Measurements from ENCODE around the gene SMYD3. TPM values are rescaled to one million over a fixed set of nuclear protein-coding genes. Genes with fewer than 3 reads are reported as not detected.

The SMYD3 gene
- total RNA-seq, 1 experiment from 2014 or later, result 29.6 TPM

DNA sequence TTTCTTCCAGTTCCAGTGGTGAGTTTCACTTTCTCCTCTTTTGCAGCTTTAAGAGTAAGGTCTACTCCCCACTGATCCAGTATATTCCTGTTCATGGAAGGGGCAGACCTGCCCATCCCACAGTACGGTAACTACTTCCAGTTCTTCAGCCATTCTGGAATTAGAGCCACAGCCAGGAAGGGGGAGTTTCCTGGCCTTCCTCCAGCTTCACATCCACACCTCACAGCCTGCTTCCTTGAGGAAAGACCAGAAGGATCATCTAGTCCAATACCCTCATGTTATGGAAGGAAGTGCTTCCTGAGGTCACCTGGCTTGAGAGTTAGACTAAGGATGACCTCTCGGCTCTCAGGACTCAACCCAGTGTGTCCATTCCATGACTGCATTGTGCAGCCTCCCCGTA, 754.5 kb downstream of the SMYD3 start:
- no peaks in the 10 kb centered on the region for H4K20me1 ChIP-seq (ENCODE audit: insufficient read depth)
- no peaks in the 10 kb centered on the region for H3K4me1 ChIP-seq (replicated peaks; ENCODE audit: insufficient read depth)
- H2AFZ ChIP-seq, result no peak overlapping the region
- H3K4me3 ChIP-seq, result no peak overlapping the region
- intact Hi-C loops (cut with micrococcal nuclease; ENCODE audit: unreplicated experiment), result no loop called here
- CTCF ChIA-PET, result no interaction called here
- POLR2A ChIA-PET (ENCODE audit: unreplicated experiment), result no interaction called here
- no peak for TF ChIP-seq EZH2 (IDR thresholded peaks at IDR 0.05; ENCODE audit: low read depth)
- TF ChIP-seq, protein P1, sequence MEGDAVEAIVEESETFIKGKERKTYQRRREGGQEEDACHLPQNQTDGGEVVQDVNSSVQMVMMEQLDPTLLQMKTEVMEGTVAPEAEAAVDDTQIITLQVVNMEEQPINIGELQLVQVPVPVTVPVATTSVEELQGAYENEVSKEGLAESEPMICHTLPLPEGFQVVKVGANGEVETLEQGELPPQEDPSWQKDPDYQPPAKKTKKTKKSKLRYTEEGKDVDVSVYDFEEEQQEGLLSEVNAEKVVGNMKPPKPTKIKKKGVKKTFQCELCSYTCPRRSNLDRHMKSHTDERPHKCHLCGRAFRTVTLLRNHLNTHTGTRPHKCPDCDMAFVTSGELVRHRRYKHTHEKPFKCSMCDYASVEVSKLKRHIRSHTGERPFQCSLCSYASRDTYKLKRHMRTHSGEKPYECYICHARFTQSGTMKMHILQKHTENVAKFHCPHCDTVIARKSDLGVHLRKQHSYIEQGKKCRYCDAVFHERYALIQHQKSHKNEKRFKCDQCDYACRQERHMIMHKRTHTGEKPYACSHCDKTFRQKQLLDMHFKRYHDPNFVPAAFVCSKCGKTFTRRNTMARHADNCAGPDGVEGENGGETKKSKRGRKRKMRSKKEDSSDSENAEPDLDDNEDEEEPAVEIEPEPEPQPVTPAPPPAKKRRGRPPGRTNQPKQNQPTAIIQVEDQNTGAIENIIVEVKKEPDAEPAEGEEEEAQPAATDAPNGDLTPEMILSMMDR (conservative IDR thresholded peaks at IDR 0.05), result no peak
- H3K27me3 ChIP-seq (ENCODE audit: insufficient read depth, low read depth), result no peaks in the 10 kb centered on the region
- H3K9me3 ChIP-seq (ENCODE audit: insufficient read depth, low read depth), result no peaks in the 10 kb centered on the region
- no peaks in the 10 kb centered on the region for H3K79me2 ChIP-seq (ENCODE audit: low read depth)
- no peak overlapping the region for H3K27ac ChIP-seq
- no peaks in the 10 kb centered on the region; the same call in 1 of the 2 replicates for H3K9me2 ChIP-seq (ENCODE audit: insufficient read depth)
- DNase-seq, result no peak
- BruUV-seq (replicated peaks), result no TSS peak
- H3K36me3 ChIP-seq (ENCODE audit: low read depth), result no peaks in the 10 kb centered on the region
- H3F3A ChIP-seq (ENCODE audit: insufficient read depth, low read depth), result no peaks in the 10 kb centered on the region
- no peak overlapping the region for H3K4me2 ChIP-seq

DNA sequence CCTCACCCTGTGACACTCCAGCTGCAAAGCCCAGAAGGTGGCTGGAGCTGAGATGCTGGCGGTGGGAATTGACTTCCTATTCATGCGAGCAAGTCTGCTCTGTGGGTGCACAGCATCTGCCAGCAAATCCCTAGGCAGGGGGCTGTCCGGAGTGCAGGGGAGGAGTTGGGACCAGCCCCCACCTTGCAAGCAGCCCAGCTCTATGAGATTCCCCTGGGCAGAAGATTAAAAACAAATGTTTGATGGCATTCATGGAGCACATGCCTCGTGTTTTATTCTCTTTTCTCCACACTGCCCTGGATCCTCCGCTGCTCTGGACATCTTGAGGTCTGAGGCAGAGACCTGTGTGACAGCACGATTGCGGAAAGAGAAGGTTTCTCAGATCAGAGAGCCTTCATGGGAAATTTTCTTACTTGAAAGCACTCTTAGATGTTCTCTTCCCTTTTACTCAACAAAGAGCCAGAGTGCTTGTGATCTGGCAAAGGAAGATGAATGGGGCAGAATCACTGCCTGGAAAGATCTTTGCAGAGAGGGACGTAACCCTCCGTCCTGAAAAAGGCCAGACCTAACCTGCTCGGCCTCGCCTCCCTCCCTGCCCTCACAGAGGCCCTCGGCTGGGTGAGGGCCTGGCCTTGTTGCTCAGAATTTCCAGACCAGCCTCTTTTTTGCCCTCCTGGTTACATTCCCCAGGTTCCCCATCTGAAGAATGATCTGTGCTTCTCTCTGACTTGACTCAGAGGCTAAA, 755.2 kb downstream of the SMYD3 start:
- no peak for DNase-seq
- no peaks in the 10 kb centered on the region for H3K9me3 ChIP-seq (ENCODE audit: insufficient read depth, low read depth)
- H3K4me2 ChIP-seq, result no peak overlapping the region
- H2AFZ ChIP-seq, result no peak overlapping the region
- no peaks in the 10 kb centered on the region for H3F3A ChIP-seq (ENCODE audit: insufficient read depth, low read depth)
- H4K20me1 ChIP-seq (ENCODE audit: insufficient read depth), result no peaks in the 10 kb centered on the region
- TF ChIP-seq, protein P1 (conservative IDR thresholded peaks at IDR 0.05), result no peak
- no peak for TF ChIP-seq EZH2 (IDR thresholded peaks at IDR 0.05; ENCODE audit: low read depth)
- CTCF ChIA-PET, result no interaction called here
- H3K9me2 ChIP-seq (ENCODE audit: insufficient read depth), result no peaks in the 10 kb centered on the region; the same call in 1 of the 2 replicates
- H3K4me1 ChIP-seq (replicated peaks; ENCODE audit: insufficient read depth), result no peaks in the 10 kb centered on the region
- no peaks in the 10 kb centered on the region for H3K27me3 ChIP-seq (ENCODE audit: insufficient read depth, low read depth)
- POLR2A ChIA-PET (ENCODE audit: unreplicated experiment), result no interaction called here
- BruUV-seq (replicated peaks), result no TSS peak
- H3K27ac ChIP-seq, result no peak overlapping the region
- H3K4me3 ChIP-seq, result no peak overlapping the region
- intact Hi-C loops (cut with micrococcal nuclease; ENCODE audit: unreplicated experiment), result no loop called here
- H3K36me3 ChIP-seq (ENCODE audit: low read depth), result no peaks in the 10 kb centered on the region
- no peaks in the 10 kb centered on the region for H3K79me2 ChIP-seq (ENCODE audit: low read depth)

DNA sequence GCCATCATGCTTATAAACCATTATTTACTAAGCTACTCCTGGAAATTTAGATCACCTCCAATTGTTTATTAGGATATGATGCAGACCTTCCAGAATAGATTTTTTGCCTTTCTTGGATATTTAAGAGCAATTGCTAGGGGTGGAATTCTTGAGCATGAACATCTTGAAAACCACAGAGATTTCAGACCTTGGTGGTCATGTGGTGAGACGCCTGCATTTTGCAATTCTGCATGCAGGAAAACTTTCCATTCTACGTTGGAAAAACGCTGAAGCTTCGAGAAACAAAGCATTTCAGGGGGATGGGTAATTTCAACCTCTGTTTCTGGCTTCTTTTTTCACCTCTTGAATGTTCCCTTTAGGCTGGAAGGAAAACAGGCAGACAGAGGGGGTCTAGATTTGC, 756.0 kb downstream of the SMYD3 start:
- Histone ChIP-seq H3K79me2 (ENCODE audit: low read depth) (no peaks in the 10 kb centered on the region), H3K4me1 (replicated peaks; ENCODE audit: insufficient read depth) (no peaks in the 10 kb centered on the region), H3K27ac (no peak overlapping the region), H3K9me3 (ENCODE audit: insufficient read depth, low read depth) (no peaks in the 10 kb centered on the region), H3K36me3 (ENCODE audit: low read depth) (no peaks in the 10 kb centered on the region), H3K9me2 (ENCODE audit: insufficient read depth) (no peaks in the 10 kb centered on the region; the same call in 1 of the 2 replicates), H3K4me2 (no peak overlapping the region), H3K4me3 (no peak overlapping the region), H4K20me1 (ENCODE audit: insufficient read depth) (no peaks in the 10 kb centered on the region), H2AFZ (no peak overlapping the region), H3K27me3 (ENCODE audit: insufficient read depth, low read depth) (no peaks in the 10 kb centered on the region), H3F3A (ENCODE audit: insufficient read depth, low read depth) (no peaks in the 10 kb centered on the region)
- BruUV-seq (replicated peaks), result no TSS peak
- intact Hi-C loops (cut with micrococcal nuclease; ENCODE audit: unreplicated experiment), result no loop called here
- CTCF ChIA-PET, result no interaction called here
- POLR2A ChIA-PET (ENCODE audit: unreplicated experiment), result no interaction called here
- TF ChIP-seq, protein P1 (conservative IDR thresholded peaks at IDR 0.05), result no peak
- TF ChIP-seq EZH2 (IDR thresholded peaks at IDR 0.05; ENCODE audit: low read depth), result no peak
- no peak for DNase-seq
